DOHH2 (cell line): ENCODE results near the gene VAV2.

Experiments
- H3F3A ChIP-seq: fragments of 200-600 bp; sonication (generic), shearing (Covaris generic); 2 replicates; pipeline ENCODE4 v1.6.0; 2016; ENCODE audit warnings: antibody characterized with exemption, mild to moderate bottlenecking; ENCODE audit not compliant: control insufficient read depth, insufficient read depth
- H3K27ac ChIP-seq: fragments of 200-600 bp; sonication (generic); 2 replicates; pipeline ENCODE4 v1.5.1; 2014; ENCODE audit warnings: low read depth, mild to moderate bottlenecking, low read length, moderate library complexity
- H3K27me3 ChIP-seq: fragments of 200-600 bp; sonication (generic); 2 replicates; pipeline ENCODE4 v1.6.1; 2014; ENCODE audit warnings: mild to moderate bottlenecking, low read length, mixed read lengths; ENCODE audit not compliant: control insufficient read depth
- H3K36me3 ChIP-seq: fragments of 200-600 bp; sonication (generic); 2 replicates; pipeline ENCODE4 v1.6.1; 2014; ENCODE audit warnings: mild to moderate bottlenecking, low read length, moderate library complexity, mixed read lengths; ENCODE audit not compliant: control insufficient read depth
- H3K4me1 ChIP-seq: fragments of 200-600 bp; sonication (generic); 2 replicates; pipeline ENCODE4 v1.6.1; 2014; ENCODE audit warnings: mild to moderate bottlenecking, low read length, mixed read lengths; ENCODE audit not compliant: control insufficient read depth
- H3K4me2 ChIP-seq: fragments of 200-600 bp; sonication (generic); 2 replicates; pipeline ENCODE4 v1.6.0; 2014; ENCODE audit warnings: mild to moderate bottlenecking, low read length, moderate library complexity
- H3K4me3 ChIP-seq: fragments of 200-600 bp; sonication (generic); 2 replicates; pipeline ENCODE4 v1.5.1; 2014; ENCODE audit warnings: mild to moderate bottlenecking, low read length, mixed read lengths
- H3K79me2 ChIP-seq: fragments of 200-600 bp; sonication (generic); 2 replicates; pipeline ENCODE4 v1.6.1; 2014; ENCODE audit warnings: mild to moderate bottlenecking, low read length, mixed read lengths; ENCODE audit not compliant: control insufficient read depth
- H3K9me2 ChIP-seq: fragments of 200-600 bp; sonication (generic); replicated peaks from 2 replicates; pipeline ENCODE4 v1.6.1; 2014; ENCODE audit warnings: mild to moderate bottlenecking, low read length, mixed read lengths; ENCODE audit not compliant: control insufficient read depth
- H3K9me3 ChIP-seq: fragments of 200-600 bp; sonication (generic); 2 replicates; pipeline ENCODE4 v1.6.1; 2014; ENCODE audit warnings: antibody characterized with exemption, low read length, mixed read lengths; ENCODE audit not compliant: control insufficient read depth, insufficient read depth
- H4K20me1 ChIP-seq: fragments of 200-600 bp; sonication (generic); 2 replicates; pipeline ENCODE4 v1.6.0; 2014; ENCODE audit warnings: low read depth, mild to moderate bottlenecking, antibody characterized with exemption, low read length, moderate library complexity; ENCODE audit not compliant: control insufficient read depth, insufficient read depth
- EZH2phosphoT487 ChIP-seq: fragments of 200-600 bp; sonication (generic); IDR thresholded peaks from 2 replicates; pipeline ENCODE4 v1.6.1; 2017; ENCODE audit warnings: borderline replicate concordance, mild to moderate bottlenecking, antibody characterized with exemption, low read length, moderate library complexity, mixed read lengths
- TF ChIP-seq, protein P1 (sequence below): fragments of 200-600 bp; sonication (generic); IDR thresholded peaks from one replicate; pipeline ENCODE4 v1.5.1; 2014; ENCODE audit warnings: antibody characterized with exemption, mild to moderate bottlenecking, low read depth, low read length; ENCODE audit not compliant: poor library complexity, severe bottlenecking

The VAV2 gene

GRCh38 chr9:133779081-133779480, 213.0 kb downstream of the VAV2 start:
- no peaks in the 10 kb centered on the region for H4K20me1 ChIP-seq
- peaks cover 20% of the 10 kb centered on the region for H3K4me1 ChIP-seq
- TF ChIP-seq EZH2phosphoT487 = no peak
- TF ChIP-seq, protein P1, sequence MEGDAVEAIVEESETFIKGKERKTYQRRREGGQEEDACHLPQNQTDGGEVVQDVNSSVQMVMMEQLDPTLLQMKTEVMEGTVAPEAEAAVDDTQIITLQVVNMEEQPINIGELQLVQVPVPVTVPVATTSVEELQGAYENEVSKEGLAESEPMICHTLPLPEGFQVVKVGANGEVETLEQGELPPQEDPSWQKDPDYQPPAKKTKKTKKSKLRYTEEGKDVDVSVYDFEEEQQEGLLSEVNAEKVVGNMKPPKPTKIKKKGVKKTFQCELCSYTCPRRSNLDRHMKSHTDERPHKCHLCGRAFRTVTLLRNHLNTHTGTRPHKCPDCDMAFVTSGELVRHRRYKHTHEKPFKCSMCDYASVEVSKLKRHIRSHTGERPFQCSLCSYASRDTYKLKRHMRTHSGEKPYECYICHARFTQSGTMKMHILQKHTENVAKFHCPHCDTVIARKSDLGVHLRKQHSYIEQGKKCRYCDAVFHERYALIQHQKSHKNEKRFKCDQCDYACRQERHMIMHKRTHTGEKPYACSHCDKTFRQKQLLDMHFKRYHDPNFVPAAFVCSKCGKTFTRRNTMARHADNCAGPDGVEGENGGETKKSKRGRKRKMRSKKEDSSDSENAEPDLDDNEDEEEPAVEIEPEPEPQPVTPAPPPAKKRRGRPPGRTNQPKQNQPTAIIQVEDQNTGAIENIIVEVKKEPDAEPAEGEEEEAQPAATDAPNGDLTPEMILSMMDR = no peak
- no peaks in the 10 kb centered on the region for H3K79me2 ChIP-seq
- peaks cover 10% of the 10 kb centered on the region; the same call in 1 of the 2 replicates for H3K9me3 ChIP-seq
- no peak overlapping the region for H3K4me2 ChIP-seq
- no peaks in the 10 kb centered on the region for H3K27me3 ChIP-seq
- no peaks in the 10 kb centered on the region for H3K9me2 ChIP-seq
- H3F3A ChIP-seq = peaks cover 6% of the 10 kb centered on the region
- no peak overlapping the region for H3K27ac ChIP-seq
- H3K4me3 ChIP-seq = no peak overlapping the region
- H3K36me3 ChIP-seq = peaks cover 31% of the 10 kb centered on the region

DNA sequence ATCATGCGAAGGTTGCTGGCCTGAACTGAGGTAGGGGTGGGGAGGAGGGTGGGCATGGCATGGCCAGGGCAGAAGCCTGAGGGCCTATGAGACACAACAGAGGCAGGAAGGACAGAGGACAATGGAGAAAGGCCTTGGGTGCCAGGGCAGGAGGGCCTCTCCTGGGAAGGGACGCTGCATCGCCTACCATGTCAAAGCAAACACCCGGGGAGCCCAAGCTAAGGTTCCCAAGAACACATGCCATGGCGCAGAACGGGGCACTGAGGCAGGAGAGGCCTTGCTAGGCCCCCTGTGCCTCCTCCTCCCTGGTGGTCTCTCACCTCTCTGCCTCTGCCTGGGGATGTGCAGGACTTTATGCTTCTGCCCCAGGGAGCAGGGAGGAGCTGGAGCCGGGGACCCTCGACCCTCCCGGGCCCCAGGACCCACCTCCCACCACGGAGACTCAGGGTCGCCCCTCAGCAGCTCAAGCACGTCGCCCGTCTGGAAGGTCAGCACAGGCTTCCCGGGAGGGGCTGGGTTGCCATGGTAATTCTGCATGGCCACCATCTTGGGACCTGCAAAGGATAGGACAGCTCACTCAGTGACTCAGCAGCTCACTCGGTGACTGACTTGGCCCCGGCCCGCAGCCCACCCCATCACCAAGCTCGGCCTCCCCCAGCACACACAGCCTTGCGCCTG, 213.6 kb downstream of the VAV2 start:
- Histone ChIP-seq H3F3A (peaks cover 6% of the 10 kb centered on the region), H3K79me2 (no peaks in the 10 kb centered on the region), H3K27ac (no peak overlapping the region), H3K9me2 (no peaks in the 10 kb centered on the region), H3K9me3 (peaks cover 16% of the 10 kb centered on the region; the same call in 1 of the 2 replicates), H3K27me3 (no peaks in the 10 kb centered on the region), H3K4me2 (no peak overlapping the region), H3K4me3 (no peak overlapping the region), H3K36me3 (peaks cover 37% of the 10 kb centered on the region), H3K4me1 (peaks cover 14% of the 10 kb centered on the region), H4K20me1 (no peaks in the 10 kb centered on the region)
- TF ChIP-seq, protein P1 = no peak
- TF ChIP-seq EZH2phosphoT487 = no peak

DNA sequence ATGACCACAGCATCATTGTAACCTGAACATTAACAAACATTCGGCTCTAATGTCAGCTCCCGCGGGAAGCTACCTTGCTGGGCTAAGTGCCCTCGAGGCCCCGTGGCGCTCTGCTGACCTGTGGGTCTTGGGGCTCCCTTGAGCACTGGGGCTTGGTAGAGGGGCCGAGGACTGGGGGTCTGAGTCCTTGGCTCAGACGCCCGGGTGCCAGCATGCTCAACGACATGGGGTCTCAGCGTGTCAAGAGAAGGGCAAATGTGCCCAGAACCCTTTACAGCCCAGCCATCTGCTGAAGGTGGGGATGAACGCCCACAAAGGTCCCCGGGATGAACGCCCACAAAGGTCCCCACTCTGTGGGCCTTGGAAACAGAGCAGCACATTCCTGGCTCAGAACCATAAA, 214.3 kb downstream of the VAV2 start:
- peaks cover 8% of the 10 kb centered on the region for H3K4me1 ChIP-seq
- no peak overlapping the region for H3K27ac ChIP-seq
- no peaks in the 10 kb centered on the region for H3K9me2 ChIP-seq
- H3K27me3 ChIP-seq = no peaks in the 10 kb centered on the region
- H3K9me3 ChIP-seq = peaks cover 16% of the 10 kb centered on the region; the same call in 1 of the 2 replicates
- H3K36me3 ChIP-seq = peaks cover 37% of the 10 kb centered on the region
- H4K20me1 ChIP-seq = no peaks in the 10 kb centered on the region
- TF ChIP-seq, protein P1 = no peak
- TF ChIP-seq EZH2phosphoT487 = no peak
- peaks cover 4% of the 10 kb centered on the region for H3F3A ChIP-seq
- no peak overlapping the region for H3K4me2 ChIP-seq
- H3K79me2 ChIP-seq = no peaks in the 10 kb centered on the region
- H3K4me3 ChIP-seq = no peak overlapping the region
